ENCODE measurements around the gene VRK2.

DNA sequence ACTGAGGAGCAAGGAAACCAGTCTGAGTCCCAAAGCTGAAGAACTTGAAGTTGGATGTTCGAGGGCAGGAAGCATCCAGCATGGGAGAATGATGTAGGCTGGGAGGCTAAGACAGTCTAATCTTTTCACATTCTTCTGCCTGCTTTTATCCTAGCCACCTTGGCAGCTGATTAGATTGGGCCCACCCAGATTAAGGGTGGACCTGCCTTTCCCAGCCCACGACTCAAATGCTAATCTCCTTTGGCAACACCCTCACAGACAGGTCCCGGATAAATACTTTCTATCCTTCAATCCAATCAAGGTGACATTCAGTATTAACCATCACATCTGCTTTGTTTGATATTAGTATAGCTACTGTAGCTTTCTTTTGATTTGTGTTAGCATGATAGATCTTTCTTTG is 27.1 kb downstream of the VRK2 start:
- TF ChIP-seq, protein P1, sequence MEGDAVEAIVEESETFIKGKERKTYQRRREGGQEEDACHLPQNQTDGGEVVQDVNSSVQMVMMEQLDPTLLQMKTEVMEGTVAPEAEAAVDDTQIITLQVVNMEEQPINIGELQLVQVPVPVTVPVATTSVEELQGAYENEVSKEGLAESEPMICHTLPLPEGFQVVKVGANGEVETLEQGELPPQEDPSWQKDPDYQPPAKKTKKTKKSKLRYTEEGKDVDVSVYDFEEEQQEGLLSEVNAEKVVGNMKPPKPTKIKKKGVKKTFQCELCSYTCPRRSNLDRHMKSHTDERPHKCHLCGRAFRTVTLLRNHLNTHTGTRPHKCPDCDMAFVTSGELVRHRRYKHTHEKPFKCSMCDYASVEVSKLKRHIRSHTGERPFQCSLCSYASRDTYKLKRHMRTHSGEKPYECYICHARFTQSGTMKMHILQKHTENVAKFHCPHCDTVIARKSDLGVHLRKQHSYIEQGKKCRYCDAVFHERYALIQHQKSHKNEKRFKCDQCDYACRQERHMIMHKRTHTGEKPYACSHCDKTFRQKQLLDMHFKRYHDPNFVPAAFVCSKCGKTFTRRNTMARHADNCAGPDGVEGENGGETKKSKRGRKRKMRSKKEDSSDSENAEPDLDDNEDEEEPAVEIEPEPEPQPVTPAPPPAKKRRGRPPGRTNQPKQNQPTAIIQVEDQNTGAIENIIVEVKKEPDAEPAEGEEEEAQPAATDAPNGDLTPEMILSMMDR (IDR thresholded peaks at IDR 0.05; ENCODE audit: borderline replicate concordance, extremely low read depth, low read length, poor library complexity, severe bottlenecking), result no peak
- no peak for TF ChIP-seq EZH2 (IDR thresholded peaks at IDR 0.05; ENCODE audit: borderline replicate concordance, low read depth, low read length, severe bottlenecking)

Measured in DND-41 (cell line).